ENCODE data around the gene FXN.

- TF ChIP-seq, protein P1, sequence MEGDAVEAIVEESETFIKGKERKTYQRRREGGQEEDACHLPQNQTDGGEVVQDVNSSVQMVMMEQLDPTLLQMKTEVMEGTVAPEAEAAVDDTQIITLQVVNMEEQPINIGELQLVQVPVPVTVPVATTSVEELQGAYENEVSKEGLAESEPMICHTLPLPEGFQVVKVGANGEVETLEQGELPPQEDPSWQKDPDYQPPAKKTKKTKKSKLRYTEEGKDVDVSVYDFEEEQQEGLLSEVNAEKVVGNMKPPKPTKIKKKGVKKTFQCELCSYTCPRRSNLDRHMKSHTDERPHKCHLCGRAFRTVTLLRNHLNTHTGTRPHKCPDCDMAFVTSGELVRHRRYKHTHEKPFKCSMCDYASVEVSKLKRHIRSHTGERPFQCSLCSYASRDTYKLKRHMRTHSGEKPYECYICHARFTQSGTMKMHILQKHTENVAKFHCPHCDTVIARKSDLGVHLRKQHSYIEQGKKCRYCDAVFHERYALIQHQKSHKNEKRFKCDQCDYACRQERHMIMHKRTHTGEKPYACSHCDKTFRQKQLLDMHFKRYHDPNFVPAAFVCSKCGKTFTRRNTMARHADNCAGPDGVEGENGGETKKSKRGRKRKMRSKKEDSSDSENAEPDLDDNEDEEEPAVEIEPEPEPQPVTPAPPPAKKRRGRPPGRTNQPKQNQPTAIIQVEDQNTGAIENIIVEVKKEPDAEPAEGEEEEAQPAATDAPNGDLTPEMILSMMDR (IDR thresholded peaks at IDR 0.05), result no peak
- no peak for TF ChIP-seq ZFX (IDR thresholded peaks at IDR 0.05; ENCODE audit: borderline replicate concordance)
Observed at GRCh38 chr9:69122549-69123141, 87.1 kb downstream of the FXN start.
